K562 (cell line): ENCODE data around the gene ZNF593OS. TPM values are rescaled to one million over a fixed set of nuclear protein-coding genes. Genes with fewer than 3 reads are reported as not detected.

Experiments
- FOSL1 ChIP-seq: fragments of 200-800 bp; sonication (Bioruptor generic); conservative IDR thresholded peaks from 2 replicates; pipeline ENCODE4 v1.6.1; 2016; ENCODE audit warnings: missing genetic modification characterization, missing compliant biosample characterization
- GATA2 ChIP-seq: sonication (generic); formaldehyde crosslinking; IDR thresholded peaks from 2 replicates; pipeline ENCODE4 v1.4.0; 2020; ENCODE audit warnings: mild to moderate bottlenecking, missing genetic modification reagents
- HIVEP1 ChIP-seq: fragments of 250-450 bp; sonication (Bioruptor Pico); IDR thresholded peaks from 2 replicates; pipeline ENCODE4 v1.4.0; 2020; ENCODE audit warnings: mild to moderate bottlenecking
- HNRNPL ChIP-seq: fragments of 200-400 bp; formaldehyde crosslinking; IDR thresholded peaks from 2 replicates; pipeline ENCODE4 v1.6.1; 2017; ENCODE audit warnings: low read depth, mild to moderate bottlenecking, low read length
- ILK ChIP-seq: fragments of 450-650 bp; IDR thresholded peaks from 2 replicates; pipeline ENCODE4 v1.6.1; 2016; ENCODE audit warnings: missing genetic modification characterization, low read depth, mild to moderate bottlenecking, missing compliant biosample characterization, moderate library complexity, borderline replicate concordance
- NCOA2 ChIP-seq, 2 experiments: fragments of 450-650 bp; IDR thresholded peaks; 2 replicates each; pipeline ENCODE4 v1.6.1; 2018; ENCODE audit warnings: mild to moderate bottlenecking in 2 of 2, moderate library complexity in 1 of 2; ENCODE audit not compliant: partially characterized antibody in 2 of 2
- NR2C1 ChIP-seq, 2 experiments: fragments of 450-650 bp; IDR thresholded peaks; 2 replicates each; pipeline ENCODE4 v1.6.1; 2017; ENCODE audit warnings: mild to moderate bottlenecking in 2 of 2, antibody characterized with exemption in 1 of 2, inconsistent platforms in 1 of 2, missing compliant biosample characterization in 1 of 2, missing genetic modification characterization in 1 of 2
- PTTG1 ChIP-seq: fragments of 450-650 bp; IDR thresholded peaks from 2 replicates; pipeline ENCODE4 v1.6.1; 2016; ENCODE audit warnings: low read depth, mild to moderate bottlenecking, missing genetic modification characterization, missing compliant biosample characterization
- SRF ChIP-seq, 2 experiments: fragments of 250-450, 450-650 bp in 1 of 2; sonication (Bioruptor Pico) in 1 of 2; sonication (generic) in 1 of 2; formaldehyde crosslinking; IDR thresholded peaks; 2 replicates each; pipeline versions ENCODE4 v1.5.0 to v1.5.1; 2020 to 2022; ENCODE audit warnings: mild to moderate bottlenecking in 1 of 2, missing genetic modification reagents in 1 of 2
- YY1 ChIP-seq, 3 experiments: IDR thresholded peaks; 2 replicates each; pipeline ENCODE4 v1.6.1; 2011; ENCODE audit warnings: low read length in 2 of 3, mild to moderate bottlenecking in 2 of 3, moderate library complexity in 2 of 3, borderline replicate concordance in 1 of 3, control low read depth in 1 of 3, low read depth in 1 of 3; ENCODE audit not compliant: insufficient read depth in 3 of 3, insufficient replicate concordance in 2 of 3, control insufficient read depth in 1 of 3, insufficient read length in 1 of 3; ENCODE audit errors: extremely low read depth in 1 of 3
- ZFP30 ChIP-seq: fragments of 250-450 bp; sonication (Bioruptor Pico); IDR thresholded peaks from 2 replicates; pipeline ENCODE4 v1.8.0; 2022; ENCODE audit warnings: moderate library complexity, mild to moderate bottlenecking, inconsistent platforms, borderline replicate concordance
- ZNF197 ChIP-seq: fragments of 200-800 bp; sonication (Bioruptor generic); IDR thresholded peaks from 2 replicates; pipeline ENCODE4 v1.6.1; 2016; ENCODE audit warnings: low read depth, missing genetic modification characterization, missing compliant biosample characterization
- ZNF696 ChIP-seq: fragments of 250-450 bp; sonication (Bioruptor Pico); conservative IDR thresholded peaks from 2 replicates; pipeline ENCODE4 v1.4.0; 2020; ENCODE audit warnings: mild to moderate bottlenecking, moderate library complexity
- ZNF75A ChIP-seq: fragments of 450-650 bp; formaldehyde crosslinking; IDR thresholded peaks from 2 replicates; pipeline ENCODE4 v1.4.0; 2020; ENCODE audit warnings: mild to moderate bottlenecking
- polyA plus RNA-seq, 8 experiments: library from polyadenylated mRNA; depleted of rRNA in 4 of 8; stranded (reverse) in 5 of 8; unstranded in 3 of 8; fragments of >200 nt; fragmentation: Nextera tagmentation in 2 of 8; fragmentation: Illumina TruSeq in 1 of 8; extraction: Ambion mirVana in 2 of 8; extraction: Trizol in 1 of 8; gene quantifications; 2 replicates each; pipeline versions ENCODE4 v1.2.1 to v1.2.3, GENCODE V29; 2011 to 2014; ENCODE audit warnings: inconsistent platforms in 1 of 8, missing spikeins in 1 of 8
- total RNA-seq, 7 experiments: library from RNA; depleted of rRNA in 6 of 7; stranded (reverse); fragments of >200 nt in 6 of 7; fragmentation: Illumina TruSeq in 2 of 7; extraction: Trizol in 2 of 7; gene quantifications; 2 replicates each; pipeline versions ENCODE4 v1.2.1 to v1.2.3, GENCODE V29; 2011 to 2021; ENCODE audit warnings: low replicate concordance in 1 of 7
- TF ChIP-seq, protein P1 (sequence below): fragments of 450-650 bp; IDR thresholded peaks from 2 replicates; pipeline ENCODE4 v1.6.1; 2018; ENCODE audit warnings: mild to moderate bottlenecking, low read depth; ENCODE audit not compliant: partially characterized antibody
- TF ChIP-seq, protein P2 (sequence below): fragments of 250-450 bp; sonication (Bioruptor Pico); IDR thresholded peaks from 2 replicates; pipeline ENCODE4 v1.8.0; 2021; ENCODE audit warnings: mild to moderate bottlenecking, moderate library complexity
- TF ChIP-seq, protein P3 (sequence below): fragments of 250-450 bp; sonication (Bioruptor Pico); IDR thresholded peaks from 2 replicates; pipeline ENCODE4 v1.4.0; 2020; ENCODE audit warnings: mild to moderate bottlenecking
- TF ChIP-seq, protein P4 (sequence below): fragments of 250-450 bp; sonication (Bioruptor Pico); IDR thresholded peaks from 2 replicates; pipeline ENCODE4 v1.8.0; 2021; ENCODE audit warnings: moderate library complexity, mild to moderate bottlenecking, inconsistent platforms

ZNF593OS gene
- total and polyA plus RNA-seq, 9 of the 15 experiments (the other 6 are each of a cell fraction or from before 2014, with no cell fraction given): 0.24 to 0.27 TPM; not detected in 7

DNA sequence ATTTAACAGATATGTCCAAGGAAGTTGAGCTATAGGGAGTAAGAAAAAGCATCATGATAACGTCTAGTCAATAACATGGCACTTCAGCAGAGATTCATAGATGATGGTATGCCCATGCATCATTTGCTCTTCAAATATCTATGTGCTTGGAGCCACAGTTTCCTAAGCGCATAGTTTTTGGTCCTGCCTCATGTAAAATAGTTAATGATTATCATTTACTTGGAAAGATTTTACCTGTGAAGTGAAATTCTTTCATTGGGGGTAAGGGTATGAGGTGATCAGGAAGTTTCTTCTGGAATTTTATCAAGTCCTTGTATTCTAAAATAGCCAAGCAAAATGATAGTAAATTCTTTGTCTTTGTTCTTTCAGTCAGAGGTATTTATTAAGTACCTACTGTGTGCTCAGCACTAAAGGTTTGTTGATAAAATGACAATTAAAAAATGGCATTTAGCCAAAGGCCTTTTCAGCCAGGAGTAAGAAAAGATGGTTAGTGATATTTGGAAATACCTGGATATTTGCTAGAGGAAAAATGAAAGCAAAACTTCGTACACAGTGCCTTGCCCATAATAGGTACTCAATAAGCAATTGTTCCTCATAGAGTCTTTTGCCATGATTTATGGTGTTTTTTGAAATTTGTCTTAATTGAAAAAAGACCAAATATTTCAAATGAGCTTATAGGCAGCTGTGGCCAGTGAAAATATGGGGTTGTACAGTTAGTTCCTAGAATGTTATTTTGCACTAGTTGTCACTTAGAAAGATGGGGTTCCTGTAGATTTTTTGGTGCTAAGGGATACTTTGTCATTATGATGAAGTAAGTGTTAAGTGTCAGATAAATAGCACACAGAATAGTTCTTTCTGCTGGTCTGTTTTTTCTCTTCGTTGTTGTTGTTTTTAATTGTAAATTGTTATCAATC is 47.0 kb downstream of the ZNF593OS start (continued):
- TF ChIP-seq YY1 (IDR thresholded peaks at IDR 0.05; ENCODE audit: borderline replicate concordance in 1 of 3, control insufficient read depth in 1 of 3, extremely low read depth in 1 of 3, insufficient read depth in 3 of 3, insufficient read length in 1 of 3, insufficient replicate concordance in 2 of 3, low read depth in 1 of 3, low read length in 2 of 3): no peak
- TF ChIP-seq ZNF696 (CRISPR knock-in tag): no peak
- TF ChIP-seq, protein P1, sequence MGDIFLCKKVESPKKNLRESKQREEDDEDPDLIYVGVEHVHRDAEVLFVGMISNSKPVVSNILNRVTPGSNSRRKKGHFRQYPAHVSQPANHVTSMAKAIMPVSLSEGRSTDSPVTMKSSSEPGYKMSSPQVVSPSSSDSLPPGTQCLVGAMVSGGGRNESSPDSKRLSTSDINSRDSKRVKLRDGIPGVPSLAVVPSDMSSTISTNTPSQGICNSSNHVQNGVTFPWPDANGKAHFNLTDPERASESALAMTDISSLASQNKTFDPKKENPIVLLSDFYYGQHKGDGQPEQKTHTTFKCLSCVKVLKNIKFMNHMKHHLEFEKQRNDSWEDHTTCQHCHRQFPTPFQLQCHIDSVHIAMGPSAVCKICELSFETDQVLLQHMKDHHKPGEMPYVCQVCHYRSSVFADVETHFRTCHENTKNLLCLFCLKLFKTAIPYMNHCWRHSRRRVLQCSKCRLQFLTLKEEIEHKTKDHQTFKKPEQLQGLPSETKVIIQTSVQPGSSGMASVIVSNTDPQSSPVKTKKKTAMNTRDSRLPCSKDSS: no peak
- TF ChIP-seq, protein P2, sequence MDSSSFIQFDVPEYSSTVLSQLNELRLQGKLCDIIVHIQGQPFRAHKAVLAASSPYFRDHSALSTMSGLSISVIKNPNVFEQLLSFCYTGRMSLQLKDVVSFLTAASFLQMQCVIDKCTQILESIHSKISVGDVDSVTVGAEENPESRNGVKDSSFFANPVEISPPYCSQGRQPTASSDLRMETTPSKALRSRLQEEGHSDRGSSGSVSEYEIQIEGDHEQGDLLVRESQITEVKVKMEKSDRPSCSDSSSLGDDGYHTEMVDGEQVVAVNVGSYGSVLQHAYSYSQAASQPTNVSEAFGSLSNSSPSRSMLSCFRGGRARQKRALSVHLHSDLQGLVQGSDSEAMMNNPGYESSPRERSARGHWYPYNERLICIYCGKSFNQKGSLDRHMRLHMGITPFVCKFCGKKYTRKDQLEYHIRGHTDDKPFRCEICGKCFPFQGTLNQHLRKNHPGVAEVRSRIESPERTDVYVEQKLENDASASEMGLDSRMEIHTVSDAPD: peak; percentile 71; the same call in 1 of the 2 replicates
- TF ChIP-seq ILK (tag): no peak
- TF ChIP-seq FOSL1: no peak
- 0 out of 4 replicates have a peak, but pooled peaks of 1 of the 2 experiments have one; percentile 38 for TF ChIP-seq SRF (CRISPR knock-in tag; IDR thresholded peaks at IDR 0.05)
- TF ChIP-seq GATA2 (CRISPR knock-in tag): no peak
- peak; percentile 56; the same call in 1 of the 2 replicates for TF ChIP-seq ZNF197 (CRISPR knock-in tag)
- TF ChIP-seq HIVEP1 (CRISPR knock-in tag): peak; percentile 74; the same call in 1 of the 2 replicates
- TF ChIP-seq, protein P3, sequence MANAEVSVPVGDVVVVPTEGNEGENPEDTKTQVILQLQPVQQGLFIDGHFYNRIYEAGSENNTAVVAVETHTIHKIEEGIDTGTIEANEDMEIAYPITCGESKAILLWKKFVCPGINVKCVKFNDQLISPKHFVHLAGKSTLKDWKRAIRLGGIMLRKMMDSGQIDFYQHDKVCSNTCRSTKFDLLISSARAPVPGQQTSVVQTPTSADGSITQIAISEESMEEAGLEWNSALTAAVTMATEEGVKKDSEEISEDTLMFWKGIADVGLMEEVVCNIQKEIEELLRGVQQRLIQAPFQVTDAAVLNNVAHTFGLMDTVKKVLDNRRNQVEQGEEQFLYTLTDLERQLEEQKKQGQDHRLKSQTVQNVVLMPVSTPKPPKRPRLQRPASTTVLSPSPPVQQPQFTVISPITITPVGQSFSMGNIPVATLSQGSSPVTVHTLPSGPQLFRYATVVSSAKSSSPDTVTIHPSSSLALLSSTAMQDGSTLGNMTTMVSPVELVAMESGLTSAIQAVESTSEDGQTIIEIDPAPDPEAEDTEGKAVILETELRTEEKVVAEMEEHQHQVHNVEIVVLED (CRISPR knock-in tag): no peak; the same call in 1 of the 2 replicates
- TF ChIP-seq ZNF75A: peak; percentile 42; the same call in 1 of the 2 replicates
- TF ChIP-seq HNRNPL: no peak
- no peak for TF ChIP-seq ZFP30 (CRISPR knock-in tag)
- TF ChIP-seq, protein P4, sequence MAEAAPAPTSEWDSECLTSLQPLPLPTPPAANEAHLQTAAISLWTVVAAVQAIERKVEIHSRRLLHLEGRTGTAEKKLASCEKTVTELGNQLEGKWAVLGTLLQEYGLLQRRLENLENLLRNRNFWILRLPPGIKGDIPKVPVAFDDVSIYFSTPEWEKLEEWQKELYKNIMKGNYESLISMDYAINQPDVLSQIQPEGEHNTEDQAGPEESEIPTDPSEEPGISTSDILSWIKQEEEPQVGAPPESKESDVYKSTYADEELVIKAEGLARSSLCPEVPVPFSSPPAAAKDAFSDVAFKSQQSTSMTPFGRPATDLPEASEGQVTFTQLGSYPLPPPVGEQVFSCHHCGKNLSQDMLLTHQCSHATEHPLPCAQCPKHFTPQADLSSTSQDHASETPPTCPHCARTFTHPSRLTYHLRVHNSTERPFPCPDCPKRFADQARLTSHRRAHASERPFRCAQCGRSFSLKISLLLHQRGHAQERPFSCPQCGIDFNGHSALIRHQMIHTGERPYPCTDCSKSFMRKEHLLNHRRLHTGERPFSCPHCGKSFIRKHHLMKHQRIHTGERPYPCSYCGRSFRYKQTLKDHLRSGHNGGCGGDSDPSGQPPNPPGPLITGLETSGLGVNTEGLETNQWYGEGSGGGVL (CRISPR knock-in tag): peak; percentile 77
- TF ChIP-seq NR2C1 (IDR thresholded peaks at IDR 0.05): no peak
- TF ChIP-seq NR2C1 (tag; IDR thresholded peaks at IDR 0.05): peak; percentile 69; the same call in 1 of the 2 replicates
- TF ChIP-seq PTTG1 (tag): peak; percentile 83
- TF ChIP-seq NCOA2 (IDR thresholded peaks at IDR 0.05; ENCODE audit: partially characterized antibody in 2 of 2): no peak
